Sigmoid colon (tissue), 4 donors: ENCODE data around the gene JAK2.

Experiments
- EP300 ChIP-seq, 4 donors: sonication (generic); formaldehyde crosslinking; IDR thresholded peaks; one replicate each; pipeline ENCODE4 v1.6.1; 2017; ENCODE audit warnings: antibody characterized with exemption in 4 of 4
- POLR2A ChIP-seq, 2 donors: fragments of 450-650 bp; IDR thresholded peaks; one replicate each; pipeline ENCODE4 v1.6.1; 2016; ENCODE audit warnings: antibody characterized with exemption in 2 of 2, mild to moderate bottlenecking in 2 of 2, moderate library complexity in 2 of 2
- POLR2AphosphoS5 ChIP-seq, 4 donors: sonication (generic); formaldehyde crosslinking; IDR thresholded peaks; one replicate each; pipeline ENCODE4 v1.6.1; 2017; ENCODE audit warnings: antibody characterized with exemption in 4 of 4
- TF ChIP-seq, protein P1 (sequence below), 4 experiments: fragments of 450-650 bp in 3 of 4; fragments of 200-600 bp in 1 of 4; IDR thresholded peaks; one replicate each; pipeline ENCODE4 v1.5.1; 2016 to 2019; ENCODE audit warnings: antibody characterized with exemption in 4 of 4, mild to moderate bottlenecking in 3 of 4, moderate library complexity in 2 of 4

- TF ChIP-seq POLR2AphosphoS5 (IDR thresholded peaks at IDR 0.05) (no peak), EP300 (IDR thresholded peaks at IDR 0.05) (no peak), POLR2A (IDR thresholded peaks at IDR 0.05) (no peak)
- TF ChIP-seq, protein P1, sequence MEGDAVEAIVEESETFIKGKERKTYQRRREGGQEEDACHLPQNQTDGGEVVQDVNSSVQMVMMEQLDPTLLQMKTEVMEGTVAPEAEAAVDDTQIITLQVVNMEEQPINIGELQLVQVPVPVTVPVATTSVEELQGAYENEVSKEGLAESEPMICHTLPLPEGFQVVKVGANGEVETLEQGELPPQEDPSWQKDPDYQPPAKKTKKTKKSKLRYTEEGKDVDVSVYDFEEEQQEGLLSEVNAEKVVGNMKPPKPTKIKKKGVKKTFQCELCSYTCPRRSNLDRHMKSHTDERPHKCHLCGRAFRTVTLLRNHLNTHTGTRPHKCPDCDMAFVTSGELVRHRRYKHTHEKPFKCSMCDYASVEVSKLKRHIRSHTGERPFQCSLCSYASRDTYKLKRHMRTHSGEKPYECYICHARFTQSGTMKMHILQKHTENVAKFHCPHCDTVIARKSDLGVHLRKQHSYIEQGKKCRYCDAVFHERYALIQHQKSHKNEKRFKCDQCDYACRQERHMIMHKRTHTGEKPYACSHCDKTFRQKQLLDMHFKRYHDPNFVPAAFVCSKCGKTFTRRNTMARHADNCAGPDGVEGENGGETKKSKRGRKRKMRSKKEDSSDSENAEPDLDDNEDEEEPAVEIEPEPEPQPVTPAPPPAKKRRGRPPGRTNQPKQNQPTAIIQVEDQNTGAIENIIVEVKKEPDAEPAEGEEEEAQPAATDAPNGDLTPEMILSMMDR (IDR thresholded peaks at IDR 0.05): no peak
Measured at GRCh38 chr9:5112646-5113045, 127.6 kb downstream of the JAK2 start.
